ENCODE data around the gene MRPL16.

The MRPL16 gene

GRCh38 chr11:59771605-59772004 is 39.0 kb downstream of the MRPL16 start:
- DNase-seq (ENCODE audit: low read depth, low spot score): no peak

DNA sequence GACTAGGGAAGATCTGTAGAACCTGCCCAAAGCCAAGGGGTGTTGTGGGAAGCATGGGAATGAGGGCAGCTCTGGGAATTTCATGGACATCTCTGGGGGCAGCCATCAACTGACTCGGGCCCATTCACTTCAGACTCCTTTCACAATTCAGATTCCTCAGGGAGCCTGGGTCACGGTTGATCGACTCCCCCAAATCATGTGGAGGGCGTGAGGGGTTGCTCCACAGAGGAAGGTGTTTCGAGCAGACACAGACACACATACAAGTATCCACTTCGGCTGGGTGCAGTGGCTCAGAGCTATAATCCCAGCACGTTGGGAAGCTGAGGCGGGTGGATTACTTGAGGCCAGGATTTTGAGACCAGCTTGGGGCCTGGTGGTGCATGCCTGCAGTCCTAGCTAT is 39.7 kb downstream of the MRPL16 start:
- no peak for DNase-seq (ENCODE audit: low read depth, low spot score)

DNA sequence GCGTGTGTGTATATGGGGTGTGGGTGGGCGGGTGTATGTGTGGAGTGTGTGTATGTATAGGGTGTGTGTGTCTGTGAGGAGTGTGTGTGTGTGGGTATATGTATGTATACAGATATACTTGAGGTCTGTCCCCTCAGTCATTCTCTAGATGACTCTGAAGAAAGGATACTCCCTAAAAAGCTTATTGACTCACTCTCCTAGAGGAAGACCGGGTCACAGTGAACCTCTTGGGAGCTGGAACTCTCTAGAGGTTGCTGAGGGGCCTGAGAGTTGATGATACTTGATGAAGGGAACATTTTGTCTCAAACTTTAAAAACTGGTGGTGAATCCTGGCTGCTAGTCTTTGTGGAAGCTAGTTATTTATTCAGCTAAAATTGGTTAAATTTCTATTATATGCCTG is 40.3 kb downstream of the MRPL16 start:
- DNase-seq (ENCODE audit: low read depth, low spot score): no peak

DNA sequence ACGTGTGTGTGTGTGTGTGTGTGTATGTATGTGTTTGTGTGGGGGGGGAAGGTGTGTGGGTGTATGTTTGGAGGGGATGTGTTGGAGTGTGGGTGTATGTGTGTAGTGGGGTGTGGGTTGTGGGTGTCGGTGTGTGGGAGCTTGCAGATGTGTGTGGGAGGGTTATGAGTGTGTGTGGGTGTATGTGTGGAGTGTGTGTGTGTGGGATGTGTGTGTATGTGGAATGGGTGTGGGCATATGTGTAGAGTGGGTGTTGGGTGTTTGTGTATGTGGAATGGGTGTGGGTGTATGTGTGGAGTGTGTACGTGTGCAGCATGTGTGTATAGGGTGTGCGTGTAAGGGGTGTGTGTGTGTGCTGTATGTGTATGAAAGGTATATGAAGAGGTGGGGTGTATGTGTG is 40.8 kb downstream of the MRPL16 start:
- no peak for DNase-seq (ENCODE audit: low read depth, low spot score)

DNA sequence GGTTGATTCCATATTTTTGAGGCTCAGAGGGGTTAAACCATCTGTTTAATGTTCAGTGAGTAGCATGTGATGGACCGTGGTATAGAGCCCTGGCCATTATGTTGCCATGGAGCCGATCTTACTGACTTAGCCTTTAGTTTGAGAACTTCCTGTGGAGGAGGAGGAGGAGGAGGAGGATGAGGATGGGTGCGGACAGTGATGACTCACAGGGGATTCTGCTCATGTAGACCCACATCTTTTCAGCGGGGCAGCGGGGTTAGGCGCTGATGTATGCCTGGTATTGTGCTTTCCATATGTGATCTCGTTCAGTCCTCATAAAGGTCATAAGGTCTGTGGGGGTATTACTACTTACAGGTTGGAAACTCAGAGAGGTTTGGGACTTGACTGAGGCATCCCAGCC is 41.5 kb downstream of the MRPL16 start:
- no peak for DNase-seq (ENCODE audit: low read depth, low spot score)

DNA sequence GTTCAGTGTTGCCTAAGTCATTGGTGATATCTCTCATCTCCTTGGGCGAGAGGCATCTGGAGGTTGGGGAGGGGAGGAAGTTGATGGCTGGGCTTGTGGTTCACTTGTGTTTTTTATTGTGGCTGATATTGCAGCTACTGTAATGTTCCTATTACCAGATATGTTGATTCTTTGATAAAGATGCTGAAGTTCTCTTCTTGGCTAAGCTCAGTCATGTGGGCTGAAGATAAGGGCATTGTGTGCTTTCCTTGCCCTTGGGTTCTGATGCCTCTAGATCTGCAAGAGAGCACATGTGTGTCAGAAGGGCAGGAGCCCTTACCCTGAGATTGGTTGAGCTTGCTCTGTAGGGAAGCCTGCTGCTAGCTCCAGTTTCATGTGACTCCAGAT is 43.4 kb downstream of the MRPL16 start:
- DNase-seq (ENCODE audit: low read depth, low spot score): no peak

DNA sequence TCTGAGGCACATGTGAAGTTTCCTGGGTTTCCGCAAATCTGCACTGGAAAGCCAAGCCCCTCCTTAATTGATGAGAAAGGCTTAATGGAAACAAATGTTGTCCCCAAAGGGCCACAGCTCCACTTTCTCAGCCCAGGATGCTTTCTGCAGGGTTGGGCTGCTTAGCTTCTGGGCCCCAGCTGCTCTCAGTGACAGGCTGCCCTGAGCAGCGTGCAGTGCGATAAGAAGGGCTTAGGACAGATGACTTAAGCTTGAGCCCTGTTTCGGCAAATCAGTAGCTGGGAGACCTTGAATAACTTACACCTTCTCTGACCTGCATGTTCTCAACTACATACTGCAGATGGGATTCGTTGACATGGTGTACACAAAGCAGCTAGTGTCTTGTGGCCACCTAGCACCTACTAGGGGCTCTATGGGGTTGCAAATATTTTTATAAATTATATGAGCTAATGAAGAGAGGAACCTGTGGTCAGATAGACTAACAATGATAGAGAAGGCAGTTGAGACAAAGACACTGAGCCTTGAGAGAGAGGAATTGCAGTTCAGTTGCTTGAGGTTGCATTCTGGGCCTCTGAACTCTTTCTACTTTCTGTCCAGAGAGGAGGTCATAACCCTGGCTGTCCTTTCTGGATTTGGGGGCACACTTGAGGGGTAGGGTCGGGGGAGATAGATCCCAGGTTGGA is 43.9 kb downstream of the MRPL16 start:
- DNase-seq (ENCODE audit: low read depth, low spot score): no peak

DNA sequence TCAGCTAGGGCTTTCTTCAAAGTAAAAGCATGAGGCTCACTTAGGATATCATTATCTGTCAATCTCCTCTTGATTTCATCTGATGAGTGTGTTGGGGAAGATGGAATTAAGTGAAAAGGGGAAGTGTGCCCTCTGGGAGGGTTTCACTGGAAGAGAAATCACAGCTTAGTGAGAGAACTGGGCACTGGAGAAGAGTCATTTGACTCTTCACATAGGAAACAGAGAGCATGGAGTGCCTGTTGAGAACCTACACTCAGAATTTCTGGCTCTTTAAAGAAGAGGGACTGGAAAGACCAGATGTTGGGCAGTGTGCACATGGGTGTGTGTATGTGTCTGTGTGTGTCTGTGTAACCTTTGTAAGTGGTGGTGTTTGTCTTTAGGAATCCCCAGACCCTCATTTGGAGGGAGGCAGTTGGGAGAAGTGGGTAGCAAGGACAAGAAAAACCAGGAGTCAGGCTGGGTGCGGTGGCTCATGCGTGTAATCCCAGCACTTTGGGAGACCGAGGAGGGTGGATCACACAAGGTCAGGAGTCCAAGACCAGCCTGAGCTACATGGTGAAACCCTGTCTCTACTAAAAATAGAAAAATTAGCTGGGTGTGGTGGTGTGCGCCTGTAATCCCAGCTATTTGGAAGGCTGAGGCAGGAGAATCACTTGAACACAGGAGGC is 45.4 kb downstream of the MRPL16 start:
- no peak for DNase-seq (ENCODE audit: low read depth, low spot score)

GRCh38 chr11:59761993-59762392 is 48.6 kb downstream of the MRPL16 start:
- no peak for DNase-seq (ENCODE audit: low read depth, low spot score)

GRCh38 chr11:59760771-59761170 is 49.8 kb downstream of the MRPL16 start:
- DNase-seq (ENCODE audit: low read depth, low spot score): no peak

- no peak for DNase-seq (ENCODE audit: low read depth, low spot score)
Measured at GRCh38 chr11:59759900-59760299, 50.7 kb downstream of the MRPL16 start.

- DNase-seq (ENCODE audit: low read depth, low spot score): no peak
Measured at GRCh38 chr11:59758401-59759037, 52.1 kb downstream of the MRPL16 start.

GRCh38 chr11:59756845-59757244 is 53.7 kb downstream of the MRPL16 start:
- no peak for DNase-seq (ENCODE audit: low read depth, low spot score)

DNA sequence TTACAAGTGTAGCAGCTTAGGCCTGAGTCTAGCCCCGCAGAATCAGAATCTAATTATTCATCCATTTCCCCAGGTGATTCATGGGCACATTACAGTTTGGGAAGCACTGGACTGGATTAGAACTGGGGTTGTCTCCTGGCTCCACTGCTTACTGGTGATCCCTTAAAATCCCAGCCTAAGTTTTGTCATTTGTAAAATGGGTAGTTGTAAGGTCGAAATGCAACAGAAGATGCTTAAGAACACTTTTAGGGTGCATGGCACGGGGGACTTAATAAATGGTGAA is 54.1 kb downstream of the MRPL16 start:
- no peak for DNase-seq (ENCODE audit: low read depth, low spot score)

Measured in activated CD4-positive, CD25-positive, alpha-beta regulatory T cell treated with anti-CD3 and anti-CD28 coated beads, Interleukin-2, amount 50 U/mL, for 16 hours (primary cell).